Adrenal gland (tissue), 5 donors: Measurements from ENCODE around the gene SLC43A2.

Experiments
- CTCF ChIP-seq, 6 experiments: fragments of 450-650 bp in 4 of 6; fragments of 200-600 bp in 2 of 6; sonication (generic) in 1 of 6; IDR thresholded peaks; 1 replicate in 5 of 6; 2 replicates in 1 of 6; pipeline versions ENCODE4 v1.5.1 to v1.8.0; 2016 to 2021; ENCODE audit warnings: antibody characterized with exemption in 6 of 6, mild to moderate bottlenecking in 2 of 6, moderate library complexity in 1 of 6
- POLR2A ChIP-seq, 2 donors: fragments of 450-650 bp; IDR thresholded peaks; one replicate each; pipeline ENCODE4 v1.6.1; 2017; ENCODE audit warnings: antibody characterized with exemption in 2 of 2, mild to moderate bottlenecking in 2 of 2, moderate library complexity in 1 of 2
- donor health status: DM: no; HTN: no; CAD: no.

GRCh38 chr17:1635675-1636465 lies 7.2 kb upstream of the SLC43A2 start:
- TF ChIP-seq CTCF (IDR thresholded peaks at IDR 0.05), result no peak
- no peak for TF ChIP-seq POLR2A (IDR thresholded peaks at IDR 0.05)
